SU-DHL-6 (cell line): ENCODE data around the gene MYRF.

Source experiments
- CTCF ChIP-seq: fragments of 200-600 bp; sonication (generic); IDR thresholded peaks from one replicate; pipeline ENCODE4 v1.5.1; 2017; ENCODE audit warnings: antibody characterized with exemption, mild to moderate bottlenecking, low read length, moderate library complexity; ENCODE audit not compliant: insufficient read depth, poor library complexity, severe bottlenecking
- EZH2phosphoT487 ChIP-seq: fragments of 200-600 bp; sonication (generic), shearing (Covaris generic); conservative IDR thresholded peaks from 2 replicates; pipeline ENCODE4 v1.6.1; 2018; ENCODE audit warnings: mild to moderate bottlenecking, antibody characterized with exemption, low read length, moderate library complexity, mixed read lengths

- no peak for TF ChIP-seq CTCF
- no peak for TF ChIP-seq EZH2phosphoT487
These were observed 6.5 kb upstream of the MYRF start for GRCh38 chr11:61745781-61746441.
